ENCODE measurements around the gene CSHL1.

The CSHL1 gene

GRCh38 chr17:63931981-63932561 is 21.0 kb upstream of the CSHL1 start, which contains the start of gene CD79B:
Gene CD79B, minus strand, starts transcription at chr17:63932331. Its CDS starts 70 bp downstream, at chr17:63932261.
- TF ChIP-seq POLR2AphosphoS5 (IDR thresholded peaks at IDR 0.05; ENCODE audit: low read depth, low read length) = no peak; the same call in 1 of the 2 replicates
- TF ChIP-seq POU2F2 (IDR thresholded peaks at IDR 0.05; ENCODE audit: low read depth, low read length) = peak; percentile 99
- TF ChIP-seq SPI1 (IDR thresholded peaks at IDR 0.05; ENCODE audit: low read depth, low read length) = peak; percentile 31; the same call in 1 of the 2 replicates
- no peak; the same call in 1 of the 2 replicates for TF ChIP-seq TAF1 (IDR thresholded peaks at IDR 0.05; ENCODE audit: low read depth, low read length)
- no peak for TF ChIP-seq PAX5 (IDR thresholded peaks at IDR 0.05; ENCODE audit: insufficient read depth, low read length, severe bottlenecking)
- TF ChIP-seq POLR2A (IDR thresholded peaks at IDR 0.05; ENCODE audit: low read depth, low read length) = peak; percentile 57; the same call in 1 of the 2 replicates
- peak; percentile 88 for DNase-seq (ENCODE audit: insufficient read length, low spot score)
- FAIRE-seq = peak; percentile 84

GRCh38 chr17:63930951-63931575 is 20.0 kb upstream of the CSHL1 start:
- peak; percentile 88 for FAIRE-seq
- peak; percentile 66 for DNase-seq (ENCODE audit: insufficient read length, low spot score)
- TF ChIP-seq TAF1 (IDR thresholded peaks at IDR 0.05; ENCODE audit: low read depth, low read length) (no peak), SPI1 (IDR thresholded peaks at IDR 0.05; ENCODE audit: low read depth, low read length) (peak; percentile 76), POLR2AphosphoS5 (IDR thresholded peaks at IDR 0.05; ENCODE audit: low read depth, low read length) (no peak)

DNA sequence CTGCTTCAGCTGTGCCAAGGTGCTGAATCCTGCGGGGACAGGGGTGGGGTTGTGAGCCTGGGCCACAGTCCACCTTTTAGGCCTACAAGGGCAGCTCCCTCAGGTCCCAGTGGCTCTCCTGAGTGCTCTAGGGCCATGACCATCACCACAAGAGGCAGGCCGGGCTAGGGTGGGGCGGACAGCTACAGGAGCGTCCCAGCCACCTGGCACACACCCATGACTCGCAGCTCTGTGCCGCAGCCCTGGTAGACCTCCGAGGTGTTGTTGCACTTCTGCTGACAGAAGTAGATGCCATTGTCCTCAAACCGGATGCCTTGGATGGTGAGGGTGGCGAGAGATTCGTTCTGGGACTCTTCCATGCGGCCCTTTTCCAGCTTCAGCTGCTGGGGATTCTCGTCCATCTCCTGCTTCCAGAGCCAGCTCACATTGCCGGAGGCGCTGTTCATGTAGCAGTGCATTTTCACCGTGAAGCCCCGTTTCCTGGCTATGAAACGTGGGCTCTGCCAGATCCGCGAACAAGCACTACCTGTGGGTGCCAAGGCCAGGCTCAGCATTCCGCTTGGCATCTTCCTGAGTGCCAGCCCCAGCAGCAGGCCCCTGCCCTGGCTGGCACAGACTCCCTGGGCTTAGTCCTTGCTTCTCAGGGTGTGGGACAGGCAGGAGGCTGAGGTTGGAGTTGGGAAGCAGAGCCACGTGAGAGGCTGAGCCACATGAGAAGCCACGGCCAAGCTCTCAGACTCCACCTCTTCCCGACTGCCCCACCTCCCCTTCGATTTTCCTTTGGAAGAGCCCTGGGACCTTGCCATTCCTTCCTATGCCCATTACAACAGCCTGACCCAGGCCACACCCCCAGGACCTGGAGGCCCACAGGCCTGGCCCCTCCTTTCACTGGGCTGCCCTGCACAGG is 19.1 kb upstream of the CSHL1 start:
- FAIRE-seq (peak; percentile 84), DNase-seq (ENCODE audit: insufficient read length, low spot score) (no peak)
- no peak for TF ChIP-seq POLR2A (IDR thresholded peaks at IDR 0.05; ENCODE audit: low read depth, low read length)
- TF ChIP-seq PAX5 (IDR thresholded peaks at IDR 0.05; ENCODE audit: insufficient read depth, low read length, severe bottlenecking) = no peak
- TF ChIP-seq POU2F2 (IDR thresholded peaks at IDR 0.05; ENCODE audit: low read depth, low read length) = no peak
- no peak for TF ChIP-seq TAF1 (IDR thresholded peaks at IDR 0.05; ENCODE audit: low read depth, low read length)
- TF ChIP-seq POLR2AphosphoS5 (IDR thresholded peaks at IDR 0.05; ENCODE audit: low read depth, low read length) = no peak
- no peak for TF ChIP-seq SPI1 (IDR thresholded peaks at IDR 0.05; ENCODE audit: low read depth, low read length)

DNA sequence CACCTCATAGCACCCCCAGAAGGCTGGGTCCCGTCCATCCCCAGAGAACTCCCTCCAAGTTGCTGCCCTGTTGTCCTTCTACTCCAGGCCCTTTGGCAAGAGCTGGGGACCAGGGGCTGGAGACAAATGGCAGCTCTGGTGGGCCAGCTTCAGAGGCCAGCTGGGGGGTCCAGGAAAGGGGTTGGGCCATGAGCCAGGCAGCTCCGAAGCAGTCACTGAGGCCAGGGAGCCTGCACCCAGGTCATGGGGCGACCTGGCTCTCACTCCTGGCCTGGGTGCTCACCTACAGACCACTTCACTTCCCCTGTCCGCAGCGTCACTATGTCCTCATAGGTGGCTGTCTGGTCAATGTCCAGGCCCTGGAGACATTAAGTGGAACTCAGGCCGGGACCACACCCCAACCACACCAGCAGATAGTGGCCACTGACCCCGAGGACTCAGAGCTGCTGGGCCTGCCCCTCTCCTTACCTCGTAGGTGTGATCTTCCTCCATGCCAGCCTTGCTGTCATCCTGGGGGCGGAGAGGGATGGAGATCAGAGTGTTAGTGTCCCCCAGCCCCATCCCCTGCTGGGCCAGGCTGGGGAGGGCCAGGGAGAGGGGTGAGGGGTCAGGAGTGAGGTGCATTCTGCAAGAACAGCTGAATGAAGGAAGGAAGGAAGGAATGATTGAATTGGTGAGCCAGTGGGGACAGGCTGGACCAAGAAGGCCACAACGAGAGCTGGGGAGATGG is 18.1 kb upstream of the CSHL1 start:
- no peak for TF ChIP-seq POLR2A (IDR thresholded peaks at IDR 0.05; ENCODE audit: low read depth, low read length)
- no peak for TF ChIP-seq TAF1 (IDR thresholded peaks at IDR 0.05; ENCODE audit: low read depth, low read length)
- TF ChIP-seq POU2F2 (IDR thresholded peaks at IDR 0.05; ENCODE audit: low read depth, low read length) = no peak
- no peak for TF ChIP-seq SPI1 (IDR thresholded peaks at IDR 0.05; ENCODE audit: low read depth, low read length)
- TF ChIP-seq POLR2AphosphoS5 (IDR thresholded peaks at IDR 0.05; ENCODE audit: low read depth, low read length) = no peak
- TF ChIP-seq PAX5 (IDR thresholded peaks at IDR 0.05; ENCODE audit: insufficient read depth, low read length, severe bottlenecking) = no peak
- FAIRE-seq (no peak), DNase-seq (ENCODE audit: insufficient read length, low spot score) (no peak)

- DNase-seq (ENCODE audit: insufficient read length, low spot score) (no peak), FAIRE-seq (peak; percentile 50)
- no peak for TF ChIP-seq TAF1 (IDR thresholded peaks at IDR 0.05; ENCODE audit: low read depth, low read length)
- TF ChIP-seq PAX5 (IDR thresholded peaks at IDR 0.05; ENCODE audit: insufficient read depth, low read length, severe bottlenecking) = no peak
- no peak for TF ChIP-seq POU2F2 (IDR thresholded peaks at IDR 0.05; ENCODE audit: low read depth, low read length)
- no peak for TF ChIP-seq POLR2AphosphoS5 (IDR thresholded peaks at IDR 0.05; ENCODE audit: low read depth, low read length)
- TF ChIP-seq POLR2A (IDR thresholded peaks at IDR 0.05; ENCODE audit: low read depth, low read length) = no peak
- TF ChIP-seq SPI1 (IDR thresholded peaks at IDR 0.05; ENCODE audit: low read depth, low read length) = no peak
Observed at GRCh38 chr17:63928172-63928666, 17.2 kb upstream of the CSHL1 start.

DNA sequence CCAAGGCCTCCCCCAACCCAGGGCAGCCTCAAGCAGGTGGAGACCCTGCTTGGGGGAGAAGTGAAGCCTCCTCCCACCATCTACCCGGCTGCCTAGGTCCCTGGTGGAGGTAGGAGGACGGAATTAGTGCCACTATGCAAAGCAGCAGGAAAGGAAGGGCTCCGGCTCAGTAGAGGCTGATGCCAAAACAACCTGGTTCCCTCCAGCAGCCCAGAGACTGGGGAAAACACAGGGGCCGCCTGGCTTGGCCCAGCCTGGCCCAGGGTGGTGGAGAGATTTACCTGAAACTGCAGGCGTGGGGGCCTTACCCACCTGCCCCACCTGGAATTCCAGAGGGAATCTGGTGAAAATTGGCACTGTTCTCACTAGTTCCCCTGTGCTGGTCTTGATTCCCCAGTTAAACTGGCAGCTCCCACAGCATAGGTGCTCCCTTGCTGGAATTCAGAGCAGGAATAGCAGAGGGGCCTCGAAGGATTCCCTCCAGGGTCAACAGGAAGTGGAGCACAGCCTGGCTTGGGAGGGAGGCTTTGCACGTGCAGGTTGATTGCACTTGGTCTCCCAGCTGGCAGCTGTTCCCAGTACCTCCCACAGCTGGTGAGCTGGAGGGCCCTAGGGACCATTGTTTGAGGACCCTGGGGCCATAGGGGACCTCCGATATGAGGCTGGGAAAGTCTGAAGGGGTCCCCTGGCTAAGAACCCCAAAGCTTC is 16.6 kb upstream of the CSHL1 start:
- TF ChIP-seq POU2F2 (IDR thresholded peaks at IDR 0.05; ENCODE audit: low read depth, low read length) = peak; percentile 79; the same call in 1 of the 2 replicates
- no peak for TF ChIP-seq POLR2AphosphoS5 (IDR thresholded peaks at IDR 0.05; ENCODE audit: low read depth, low read length)
- peak; percentile 87 for FAIRE-seq
- DNase-seq (ENCODE audit: insufficient read length, low spot score) = no peak

DNA sequence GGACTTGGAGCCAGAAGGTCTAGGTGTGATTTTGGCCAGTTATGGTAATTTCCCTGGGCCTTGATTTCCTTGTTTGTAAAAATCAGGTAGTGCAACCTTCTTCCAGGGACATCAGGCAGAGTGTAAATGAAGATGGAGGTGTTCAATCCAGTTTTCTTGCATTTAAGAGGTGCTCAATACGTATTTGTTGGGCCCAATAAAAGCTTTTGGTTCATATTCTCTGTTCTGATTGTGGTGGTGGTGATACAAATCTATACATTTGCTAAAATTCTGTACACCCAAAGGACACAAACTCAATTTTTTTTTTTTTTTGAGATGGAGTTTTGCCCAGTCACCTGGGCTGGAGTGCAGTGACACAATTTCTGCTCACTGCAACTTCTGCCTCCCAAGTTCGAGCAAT is 15.1 kb upstream of the CSHL1 start:
- DNase-seq (ENCODE audit: insufficient read length, low spot score) = no peak

GRCh38 chr17:63925615-63926014 is 14.6 kb upstream of the CSHL1 start:
- no peak for DNase-seq (ENCODE audit: insufficient read length, low spot score)
- TF ChIP-seq POU2F2 (IDR thresholded peaks at IDR 0.05; ENCODE audit: low read depth, low read length) (no peak), SPI1 (IDR thresholded peaks at IDR 0.05; ENCODE audit: low read depth, low read length) (peak; percentile 52)
- FAIRE-seq = peak; percentile 5

More for the DNA sequence above, 15.1 kb upstream of the CSHL1 start:
- no peak for FAIRE-seq
- TF ChIP-seq SPI1 (IDR thresholded peaks at IDR 0.05; ENCODE audit: low read depth, low read length) (no peak), POLR2A (IDR thresholded peaks at IDR 0.05; ENCODE audit: low read depth, low read length) (no peak), PAX5 (IDR thresholded peaks at IDR 0.05; ENCODE audit: insufficient read depth, low read length, severe bottlenecking) (no peak), POLR2AphosphoS5 (IDR thresholded peaks at IDR 0.05; ENCODE audit: low read depth, low read length) (no peak), POU2F2 (IDR thresholded peaks at IDR 0.05; ENCODE audit: low read depth, low read length) (no peak), TAF1 (IDR thresholded peaks at IDR 0.05; ENCODE audit: low read depth, low read length) (no peak)

All from GM12891 (cell line).